ENCODE measurements around the gene SPI1. TPM values are rescaled to one million over a fixed set of nuclear protein-coding genes. Genes with fewer than 3 reads are reported as not detected.
A peak's percentile ranks its signal among the peaks of the same experiment; 100 is the strongest.

SPI1 gene
- total RNA-seq, 1 donor from 2014 or later: not detected

- H3K9me3 Mint-ChIP-seq (ENCODE audit: unreplicated experiment): no peaks in the 10 kb centered on the region
- Histone ChIP-seq H3K36me3 (ENCODE audit: insufficient read depth, low read length) (no peaks in the 10 kb centered on the region), H3K4me3 (ENCODE audit: insufficient read depth, low read depth, low read length) (no peak overlapping the region), H3K79me2 (ENCODE audit: insufficient read depth, low read length) (no peaks in the 10 kb centered on the region), H3K27me3 (ENCODE audit: insufficient read depth, low read length) (no peaks in the 10 kb centered on the region), H3K9ac (ENCODE audit: low read length) (no peak overlapping the region), H3K9me3 (ENCODE audit: insufficient read depth, low read depth, low read length) (no peaks in the 10 kb centered on the region), H3K4me1 (ENCODE audit: insufficient read depth, low read length) (no peaks in the 10 kb centered on the region), H3K4me2 (ENCODE audit: low read length) (no peak overlapping the region), H3K27ac (ENCODE audit: low read depth, low read length) (no peak overlapping the region), H2AFZ (ENCODE audit: low read depth, low read length) (no peak overlapping the region), H4K20me1 (ENCODE audit: insufficient read depth, low read length) (no peaks in the 10 kb centered on the region)
- H3K27me3 Mint-ChIP-seq (ENCODE audit: low read depth, unreplicated experiment): no peaks in the 10 kb centered on the region
- FAIRE-seq (no peak), DNase-seq (ENCODE audit: low read depth) (no peak)
- H3K4me1 Mint-ChIP-seq (ENCODE audit: low read depth, unreplicated experiment): no peaks in the 10 kb centered on the region
- H3K27ac Mint-ChIP-seq (ENCODE audit: unreplicated experiment): peak overlapping the region; percentile 41
- H3K36me3 Mint-ChIP-seq (ENCODE audit: low read depth, unreplicated experiment): peaks cover 23% of the 10 kb centered on the region
- TF ChIP-seq CTCF (IDR thresholded peaks at IDR 0.05; ENCODE audit: insufficient read depth, low read depth, low read length) (no peak), EZH2 (IDR thresholded peaks at IDR 0.05; ENCODE audit: insufficient read depth, low read length) (no peak)
- no peak overlapping the region for H3K4me3 Mint-ChIP-seq (ENCODE audit: unreplicated experiment)
These were observed 50.4 kb downstream of the SPI1 start for GRCh38 chr11:47327949-47328348.

- Mint-ChIP-seq H3K4me3 (ENCODE audit: unreplicated experiment) (no peak overlapping the region), H3K27me3 (ENCODE audit: low read depth, unreplicated experiment) (no peaks in the 10 kb centered on the region), H3K9me3 (ENCODE audit: unreplicated experiment) (no peaks in the 10 kb centered on the region), H3K36me3 (ENCODE audit: low read depth, unreplicated experiment) (peaks cover 23% of the 10 kb centered on the region), H3K27ac (ENCODE audit: unreplicated experiment) (no peak overlapping the region), H3K4me1 (ENCODE audit: low read depth, unreplicated experiment) (no peaks in the 10 kb centered on the region)
- no peaks in the 10 kb centered on the region for H3K36me3 ChIP-seq (ENCODE audit: insufficient read depth, low read length)
- DNase-seq (ENCODE audit: low read depth) (no peak), FAIRE-seq (no peak)
- no peaks in the 10 kb centered on the region for H3K9me3 ChIP-seq (ENCODE audit: insufficient read depth, low read depth, low read length)
- no peak overlapping the region for H3K4me2 ChIP-seq (ENCODE audit: low read length)
- H3K4me1 ChIP-seq (ENCODE audit: insufficient read depth, low read length): no peaks in the 10 kb centered on the region
- no peaks in the 10 kb centered on the region for H3K79me2 ChIP-seq (ENCODE audit: insufficient read depth, low read length)
- no peaks in the 10 kb centered on the region for H4K20me1 ChIP-seq (ENCODE audit: insufficient read depth, low read length)
- no peak overlapping the region for H2AFZ ChIP-seq (ENCODE audit: low read depth, low read length)
- no peak overlapping the region for H3K27ac ChIP-seq (ENCODE audit: low read depth, low read length)
- no peak overlapping the region for H3K4me3 ChIP-seq (ENCODE audit: insufficient read depth, low read depth, low read length)
- H3K9ac ChIP-seq (ENCODE audit: low read length): no peak overlapping the region
- no peaks in the 10 kb centered on the region for H3K27me3 ChIP-seq (ENCODE audit: insufficient read depth, low read length)
- TF ChIP-seq EZH2 (IDR thresholded peaks at IDR 0.05; ENCODE audit: insufficient read depth, low read length): no peak
- no peak for TF ChIP-seq CTCF (IDR thresholded peaks at IDR 0.05; ENCODE audit: insufficient read depth, low read depth, low read length)
These were observed 51.3 kb downstream of the SPI1 start for GRCh38 chr11:47327025-47327424.

- Histone ChIP-seq H3K4me3 (ENCODE audit: insufficient read depth, low read depth, low read length) (no peak overlapping the region), H3K36me3 (ENCODE audit: insufficient read depth, low read length) (no peaks in the 10 kb centered on the region), H2AFZ (ENCODE audit: low read depth, low read length) (no peak overlapping the region), H3K9me3 (ENCODE audit: insufficient read depth, low read depth, low read length) (no peaks in the 10 kb centered on the region), H3K4me2 (ENCODE audit: low read length) (no peak overlapping the region), H4K20me1 (ENCODE audit: insufficient read depth, low read length) (no peaks in the 10 kb centered on the region), H3K27me3 (ENCODE audit: insufficient read depth, low read length) (no peaks in the 10 kb centered on the region), H3K4me1 (ENCODE audit: insufficient read depth, low read length) (no peaks in the 10 kb centered on the region), H3K27ac (ENCODE audit: low read depth, low read length) (no peak overlapping the region), H3K79me2 (ENCODE audit: insufficient read depth, low read length) (no peaks in the 10 kb centered on the region), H3K9ac (ENCODE audit: low read length) (no peak overlapping the region)
- H3K27me3 Mint-ChIP-seq (ENCODE audit: low read depth, unreplicated experiment): no peaks in the 10 kb centered on the region
- H3K27ac Mint-ChIP-seq (ENCODE audit: unreplicated experiment): no peak overlapping the region
- DNase-seq (ENCODE audit: low read depth) (no peak), FAIRE-seq (no peak)
- TF ChIP-seq CTCF (IDR thresholded peaks at IDR 0.05; ENCODE audit: insufficient read depth, low read depth, low read length): no peak
- no peak for TF ChIP-seq EZH2 (IDR thresholded peaks at IDR 0.05; ENCODE audit: insufficient read depth, low read length)
- H3K4me3 Mint-ChIP-seq (ENCODE audit: unreplicated experiment): no peak overlapping the region
- peaks cover 24% of the 10 kb centered on the region for H3K36me3 Mint-ChIP-seq (ENCODE audit: low read depth, unreplicated experiment)
- H3K9me3 Mint-ChIP-seq (ENCODE audit: unreplicated experiment): no peaks in the 10 kb centered on the region
- no peaks in the 10 kb centered on the region for H3K4me1 Mint-ChIP-seq (ENCODE audit: low read depth, unreplicated experiment)
These were observed 52.1 kb downstream of the SPI1 start for GRCh38 chr11:47326198-47326597.

Measured in astrocyte (in vitro differentiated cells and primary cell).